HG03175 (cell line): ENCODE results near the gene PSME3.

Source experiments
- ATAC-seq: cut with Tn5 transposase; IDR thresholded peaks from one replicate; pipeline ENCODE4 v1.9.1; 2021; ENCODE audit warnings: mild to moderate bottlenecking, moderate library complexity; ENCODE audit not compliant: unreplicated experiment

The PSME3 gene

GRCh38 chr17:42814633-42815399 lies 18.4 kb upstream of the PSME3 start:
- no peak for ATAC-seq

- no peak for ATAC-seq
Observed at GRCh38 chr17:42817866-42818265, 15.3 kb upstream of the PSME3 start.

GRCh38 chr17:42818379-42818778 lies 14.8 kb upstream of the PSME3 start:
- ATAC-seq, result no peak

GRCh38 chr17:42819939-42820535 lies 13.2 kb upstream of the PSME3 start:
- ATAC-seq, result no peak

GRCh38 chr17:42821176-42821575 lies 12.0 kb upstream of the PSME3 start:
- ATAC-seq, result no peak

- no peak for ATAC-seq
Observed at GRCh38 chr17:42827472-42827871, 5.7 kb upstream of the PSME3 start.

- no peak for ATAC-seq
Observed at GRCh38 chr17:42830971-42831370, 2.2 kb upstream of the PSME3 start.

- ATAC-seq, result no peak
Observed at GRCh38 chr17:42832213-42832933, 824 bp upstream of the PSME3 start.

- no peak for ATAC-seq
Observed at GRCh38 chr17:42833767-42834422, 698 bp downstream of the PSME3 start.

GRCh38 chr17:42835732-42836131 lies 2.5 kb downstream of the PSME3 start:
- no peak for ATAC-seq

- no peak for ATAC-seq
Observed at GRCh38 chr17:42841975-42842685, 8.9 kb downstream of the PSME3 start.

GRCh38 chr17:42843358-42843934 lies 10.2 kb downstream of the PSME3 start:
- no peak for ATAC-seq

- ATAC-seq, result no peak
Observed at GRCh38 chr17:42844271-42844670, 11.1 kb downstream of the PSME3 start, which contains the start of gene AOC2. Gene AOC2 (plus strand): TSS chr17:42844580. CDS start chr17:42844627, 47 bp downstream.

GRCh38 chr17:42844761-42845555 lies 11.8 kb downstream of the PSME3 start:
- no peak for ATAC-seq

GRCh38 chr17:42845556-42845917 lies 12.3 kb downstream of the PSME3 start:
- ATAC-seq, result no peak

- ATAC-seq, result no peak
Observed at GRCh38 chr17:42845918-42846593, 12.9 kb downstream of the PSME3 start.

GRCh38 chr17:42846594-42847280 lies 13.5 kb downstream of the PSME3 start:
- ATAC-seq, result no peak

- ATAC-seq, result no peak
Observed at GRCh38 chr17:42848093-42848492, 14.9 kb downstream of the PSME3 start.
